ENCODE measurements around the gene SPEF1.
"Not testable (repeated sequence)": the region's sequence is repeated elsewhere in the genome, so short reads cannot be mapped to it uniquely, and the experiment has no call there.

SPEF1 gene

DNA sequence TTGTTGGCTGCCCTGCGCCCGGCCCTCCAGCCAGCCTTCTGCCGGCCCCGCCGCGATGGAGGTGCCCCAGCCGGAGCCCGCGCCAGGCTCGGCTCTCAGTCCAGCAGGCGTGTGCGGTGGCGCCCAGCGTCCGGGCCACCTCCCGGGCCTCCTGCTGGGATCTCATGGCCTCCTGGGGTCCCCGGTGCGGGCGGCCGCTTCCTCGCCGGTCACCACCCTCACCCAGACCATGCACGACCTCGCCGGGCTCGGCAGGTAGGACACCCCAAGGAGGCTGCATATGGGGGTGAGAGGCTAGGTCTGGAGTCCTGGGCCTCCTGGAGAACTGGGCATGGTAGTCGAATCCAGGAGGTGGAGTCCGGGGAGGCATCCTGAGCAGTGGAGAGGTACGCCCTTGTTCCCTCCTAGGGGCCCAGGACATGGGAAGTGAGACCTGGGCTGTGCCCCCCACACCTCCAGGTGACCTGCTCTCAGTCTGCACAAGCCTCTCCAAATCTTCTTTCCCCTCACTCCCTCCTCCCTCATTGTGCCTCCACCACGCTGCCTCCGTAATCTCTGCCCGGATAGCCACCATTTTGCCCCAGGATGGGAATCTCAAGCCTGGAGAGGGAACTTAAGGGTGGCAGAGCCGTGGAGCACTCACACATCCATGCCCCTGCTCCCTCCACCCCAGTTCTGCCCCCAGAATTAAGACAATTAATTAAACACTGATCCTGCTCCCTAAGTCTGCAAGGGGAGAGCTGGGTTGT is 15.4 kb upstream of the SPEF1 start:
- H3K9ac ChIP-seq (ENCODE audit: low read depth, low read length): peak overlapping the region; percentile 70

DNA sequence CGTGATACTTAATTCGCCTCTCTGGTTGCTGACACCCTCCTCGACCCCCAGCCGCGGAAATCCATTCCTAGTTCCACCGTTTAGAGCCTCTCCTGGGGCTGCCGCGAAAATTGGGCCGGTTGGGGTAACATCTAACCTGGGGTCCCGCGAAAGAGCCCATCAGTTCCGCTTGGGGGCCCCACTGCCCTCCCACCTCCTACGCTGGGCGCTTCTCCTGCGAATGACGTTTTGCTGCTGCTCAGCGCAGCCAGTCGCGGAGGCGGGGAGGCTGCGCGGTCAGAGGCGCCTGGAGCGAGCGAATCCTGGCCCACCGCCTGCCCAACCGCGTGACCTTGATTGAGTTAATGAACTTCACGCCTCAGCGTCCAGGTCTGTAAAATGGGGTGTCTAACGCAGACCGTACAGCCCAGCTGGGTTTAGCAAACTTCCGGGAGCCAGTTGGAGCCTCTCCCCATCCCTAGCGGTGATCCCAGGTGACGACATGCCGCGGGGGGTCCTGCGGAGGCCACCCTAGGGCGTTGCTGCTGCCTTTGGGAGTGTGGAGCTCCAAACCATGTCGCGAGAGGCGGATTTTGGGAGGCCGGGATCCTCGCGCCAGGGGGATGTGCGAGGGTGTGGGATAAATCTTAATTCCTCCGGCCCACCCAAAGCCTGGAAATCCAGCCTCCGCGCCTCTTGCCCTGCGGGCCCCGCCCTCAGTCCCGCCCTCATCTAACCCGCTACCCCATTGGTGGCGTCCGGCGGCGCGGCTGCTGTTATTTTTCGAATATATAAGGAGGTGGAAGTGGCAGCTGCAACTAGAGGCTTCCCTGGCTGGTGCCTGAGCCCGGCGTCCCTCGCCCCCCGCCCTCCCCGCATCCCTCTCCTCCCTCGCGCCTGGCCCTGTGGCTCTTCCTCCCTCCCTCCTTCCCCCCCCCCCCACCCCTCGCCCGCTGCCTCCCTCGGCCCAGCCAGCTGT is 14.5 kb upstream of the SPEF1 start, which contains the start of gene CDC25B:
Gene CDC25B (plus strand): TSS at position 800 of the 958 bp plus-strand sequence. CDS start 222 bp downstream, outside the sequence.
- H3K27me3 ChIP-seq (ENCODE audit: control insufficient read depth, insufficient read depth, low read length): peaks cover 12% of the 10 kb centered on the region
- H3K9me3 ChIP-seq (ENCODE audit: control insufficient read depth, insufficient read depth, low read length): no peaks in the 10 kb centered on the region
- H3K9ac ChIP-seq (ENCODE audit: low read depth, low read length): peak within 1 kb of the TSS; percentile 70
- H3K36me3 ChIP-seq (ENCODE audit: control insufficient read depth, insufficient read depth, low read length): peaks cover 1% of the 10 kb centered on the region
- H3K4me1 ChIP-seq (ENCODE audit: control insufficient read depth, insufficient read depth, low read length): peaks cover 12% of the 10 kb centered on the region
- peak within 1 kb of the TSS; percentile 90 for H3K4me3 ChIP-seq (ENCODE audit: low read depth, low read length)

More for the DNA sequence above, 15.4 kb upstream of the SPEF1 start:
- Histone ChIP-seq H3K36me3 (ENCODE audit: control insufficient read depth, insufficient read depth, low read length) (peaks cover 5% of the 10 kb centered on the region), H3K27me3 (ENCODE audit: control insufficient read depth, insufficient read depth, low read length) (peaks cover 9% of the 10 kb centered on the region), H3K4me3 (ENCODE audit: low read depth, low read length) (peak overlapping the region; percentile 79), H3K4me1 (ENCODE audit: control insufficient read depth, insufficient read depth, low read length) (peaks cover 12% of the 10 kb centered on the region), H3K9me3 (ENCODE audit: control insufficient read depth, insufficient read depth, low read length) (no peaks in the 10 kb centered on the region)

GRCh38 chr20:3794701-3795420 is 13.6 kb upstream of the SPEF1 start:
- Histone ChIP-seq H3K9ac (ENCODE audit: low read depth, low read length) (no peak overlapping the region), H3K27me3 (ENCODE audit: control insufficient read depth, insufficient read depth, low read length) (peaks cover 12% of the 10 kb centered on the region), H3K9me3 (ENCODE audit: control insufficient read depth, insufficient read depth, low read length) (no peaks in the 10 kb centered on the region), H3K4me1 (ENCODE audit: control insufficient read depth, insufficient read depth, low read length) (peaks cover 7% of the 10 kb centered on the region), H3K4me3 (ENCODE audit: low read depth, low read length) (peak overlapping the region; percentile 90), H3K36me3 (ENCODE audit: control insufficient read depth, insufficient read depth, low read length) (no peaks in the 10 kb centered on the region)

DNA sequence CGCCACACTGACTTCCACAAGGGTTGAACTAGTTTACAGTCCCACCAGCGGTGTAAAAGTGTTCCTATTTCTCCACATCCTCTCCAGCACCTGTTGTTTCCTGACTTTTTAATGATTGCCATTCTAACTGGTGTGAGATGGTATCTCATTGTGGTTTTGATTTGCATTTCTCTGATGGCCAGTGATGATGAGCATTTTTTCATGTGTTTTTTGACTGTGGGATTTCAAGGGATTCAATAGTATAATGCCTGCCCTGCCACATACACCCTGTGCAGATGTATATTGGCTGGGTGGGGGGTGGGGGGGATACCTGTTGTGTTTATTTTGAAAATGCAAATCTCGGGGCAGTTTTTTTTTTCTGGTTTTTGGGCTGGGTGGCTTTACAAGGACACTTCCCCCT is 12.9 kb upstream of the SPEF1 start:
- not testable (repeated sequence) for H3K4me3 ChIP-seq (ENCODE audit: low read depth, low read length); H3K9me3 ChIP-seq (ENCODE audit: control insufficient read depth, insufficient read depth, low read length); H3K9ac ChIP-seq (ENCODE audit: low read depth, low read length); H3K36me3 ChIP-seq (ENCODE audit: control insufficient read depth, insufficient read depth, low read length); H3K4me1 ChIP-seq (ENCODE audit: control insufficient read depth, insufficient read depth, low read length)
- H3K27me3 ChIP-seq (ENCODE audit: control insufficient read depth, insufficient read depth, low read length): peaks cover 12% of the 10 kb centered on the region

DNA sequence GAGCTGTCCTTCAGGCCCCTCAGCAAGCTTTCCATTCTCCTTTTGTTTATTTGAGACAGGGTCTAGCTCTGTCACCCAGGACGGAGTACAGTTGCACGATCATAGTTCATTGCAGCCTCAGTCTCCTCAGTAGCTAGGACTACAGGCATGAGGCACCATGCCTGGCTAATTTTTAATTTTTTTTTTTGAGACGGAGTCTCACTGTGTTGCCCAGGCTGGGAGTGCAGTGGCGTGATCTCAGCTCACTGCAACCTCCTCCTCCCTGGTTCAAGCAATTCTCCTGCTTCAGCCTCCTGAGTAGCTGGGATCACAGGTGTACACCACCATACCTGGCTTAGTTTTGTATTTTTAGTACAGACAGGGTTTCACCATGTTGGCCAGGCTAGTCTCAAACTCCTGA is 8.0 kb upstream of the SPEF1 start:
- H3K27me3 ChIP-seq (ENCODE audit: control insufficient read depth, insufficient read depth, low read length): peaks cover 22% of the 10 kb centered on the region
- not testable (repeated sequence) for H3K9ac ChIP-seq (ENCODE audit: low read depth, low read length); H3K36me3 ChIP-seq (ENCODE audit: control insufficient read depth, insufficient read depth, low read length); H3K9me3 ChIP-seq (ENCODE audit: control insufficient read depth, insufficient read depth, low read length); H3K4me1 ChIP-seq (ENCODE audit: control insufficient read depth, insufficient read depth, low read length); H3K4me3 ChIP-seq (ENCODE audit: low read depth, low read length)

DNA sequence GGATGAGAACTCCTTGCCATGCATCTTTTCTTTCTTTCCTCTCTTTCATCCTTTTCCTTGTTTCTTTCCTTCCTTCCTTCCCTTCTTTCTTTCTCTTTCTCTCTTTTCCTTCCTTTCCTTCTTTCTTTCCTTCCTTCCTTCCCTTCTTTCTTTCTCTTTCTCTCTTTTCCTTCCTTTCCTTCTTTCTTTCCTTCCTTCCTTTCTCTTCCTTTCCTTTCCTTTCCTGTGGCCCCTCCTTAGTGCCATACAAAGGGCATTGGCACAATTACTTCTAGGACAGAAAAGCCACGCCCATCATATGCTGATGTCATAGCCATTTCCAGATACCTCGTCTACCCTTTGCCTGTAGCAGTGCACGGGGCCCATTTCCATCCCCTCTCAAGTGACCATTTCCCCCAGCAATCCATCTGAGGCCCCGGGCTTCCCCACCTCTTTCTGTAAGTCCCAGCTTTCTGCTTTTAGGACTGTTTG is 7.5 kb upstream of the SPEF1 start:
- H3K36me3 ChIP-seq (ENCODE audit: control insufficient read depth, insufficient read depth, low read length): peaks cover 4% of the 10 kb centered on the region
- no peaks in the 10 kb centered on the region for H3K9me3 ChIP-seq (ENCODE audit: control insufficient read depth, insufficient read depth, low read length)
- no peak overlapping the region for H3K4me3 ChIP-seq (ENCODE audit: low read depth, low read length)
- no peaks in the 10 kb centered on the region for H3K4me1 ChIP-seq (ENCODE audit: control insufficient read depth, insufficient read depth, low read length)
- no peak overlapping the region for H3K9ac ChIP-seq (ENCODE audit: low read depth, low read length)
- peaks cover 22% of the 10 kb centered on the region for H3K27me3 ChIP-seq (ENCODE audit: control insufficient read depth, insufficient read depth, low read length)

GRCh38 chr20:3787324-3788014 is 6.2 kb upstream of the SPEF1 start:
- H3K9ac ChIP-seq (ENCODE audit: low read depth, low read length): no peak overlapping the region
- peak overlapping the region; percentile 9 for H3K4me3 ChIP-seq (ENCODE audit: low read depth, low read length)
- H3K9me3 ChIP-seq (ENCODE audit: control insufficient read depth, insufficient read depth, low read length): no peaks in the 10 kb centered on the region

DNA sequence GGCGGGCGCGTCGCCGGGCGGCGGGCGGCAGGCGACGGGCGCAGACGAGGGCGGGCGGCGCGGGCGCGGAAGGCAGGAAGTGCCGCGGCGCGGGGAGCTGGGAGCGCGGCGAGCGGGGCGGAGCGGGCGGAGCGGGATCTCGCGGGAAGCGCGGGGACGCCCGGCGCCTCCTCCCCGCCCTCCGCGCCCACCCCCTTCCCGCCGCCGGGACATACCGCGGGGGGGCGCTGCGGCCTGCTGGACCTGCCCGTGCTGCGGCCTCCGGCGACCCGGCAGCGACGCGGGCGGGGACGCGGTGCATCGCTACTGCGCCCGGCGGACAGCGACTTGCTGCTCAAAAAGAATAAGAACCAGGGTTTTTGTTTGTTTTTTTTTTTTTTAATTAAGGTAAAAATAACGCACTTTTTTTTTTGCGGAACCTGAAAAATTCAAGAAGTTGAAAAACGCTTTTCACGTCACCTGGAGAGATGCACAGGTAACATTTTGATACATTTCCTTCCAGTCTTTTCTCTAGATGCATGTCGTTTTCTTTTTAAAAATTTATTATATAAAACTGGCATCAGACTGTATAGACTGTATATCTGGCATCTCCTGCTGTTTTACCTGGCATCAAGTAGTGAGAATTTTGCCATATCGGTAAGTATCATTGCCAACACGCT is 5.5 kb upstream of the SPEF1 start, which contains the start of gene CENPB:
Gene CENPB (minus strand): TSS at position 76 of the 659 bp plus-strand sequence. CDS start 257 bp downstream, outside the sequence.
- H3K9ac ChIP-seq (ENCODE audit: low read depth, low read length): peak within 1 kb of the TSS; percentile 65
- peaks cover 22% of the 10 kb centered on the region for H3K27me3 ChIP-seq (ENCODE audit: control insufficient read depth, insufficient read depth, low read length)
- no peaks in the 10 kb centered on the region for H3K9me3 ChIP-seq (ENCODE audit: control insufficient read depth, insufficient read depth, low read length)
- peak within 1 kb of the TSS; percentile 80 for H3K4me3 ChIP-seq (ENCODE audit: low read depth, low read length)
- H3K4me1 ChIP-seq (ENCODE audit: control insufficient read depth, insufficient read depth, low read length): no peaks in the 10 kb centered on the region
- H3K36me3 ChIP-seq (ENCODE audit: control insufficient read depth, insufficient read depth, low read length): peaks cover 4% of the 10 kb centered on the region

More at GRCh38 chr20:3787324-3788014, 6.2 kb upstream of the SPEF1 start:
- Histone ChIP-seq H3K36me3 (ENCODE audit: control insufficient read depth, insufficient read depth, low read length) (peaks cover 4% of the 10 kb centered on the region), H3K4me1 (ENCODE audit: control insufficient read depth, insufficient read depth, low read length) (no peaks in the 10 kb centered on the region), H3K27me3 (ENCODE audit: control insufficient read depth, insufficient read depth, low read length) (peaks cover 22% of the 10 kb centered on the region)

DNA sequence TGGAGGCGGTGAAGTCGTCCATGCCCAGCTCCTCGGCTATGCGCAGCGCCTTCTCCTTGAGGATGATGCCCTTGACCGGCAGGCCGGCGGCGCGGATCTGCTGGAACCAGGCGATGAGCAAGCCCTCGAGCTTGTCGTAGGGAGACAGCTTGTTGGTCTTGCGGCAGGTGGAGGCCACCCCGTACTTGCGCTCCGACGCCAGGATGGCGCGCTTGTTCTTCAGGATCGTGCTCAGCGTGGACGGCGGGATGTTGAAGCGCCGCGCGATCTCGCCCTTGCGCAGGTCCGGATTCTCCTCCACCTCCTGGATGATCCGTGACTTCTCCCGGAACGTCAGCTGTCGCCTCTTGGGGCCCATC is 4.9 kb upstream of the SPEF1 start:
- Histone ChIP-seq H3K4me3 (ENCODE audit: low read depth, low read length) (peak overlapping the region; percentile 80), H3K36me3 (ENCODE audit: control insufficient read depth, insufficient read depth, low read length) (peaks cover 4% of the 10 kb centered on the region), H3K9ac (ENCODE audit: low read depth, low read length) (peak overlapping the region; percentile 65), H3K27me3 (ENCODE audit: control insufficient read depth, insufficient read depth, low read length) (peaks cover 22% of the 10 kb centered on the region), H3K9me3 (ENCODE audit: control insufficient read depth, insufficient read depth, low read length) (no peaks in the 10 kb centered on the region), H3K4me1 (ENCODE audit: control insufficient read depth, insufficient read depth, low read length) (no peaks in the 10 kb centered on the region)

- peaks cover 4% of the 10 kb centered on the region for H3K36me3 ChIP-seq (ENCODE audit: control insufficient read depth, insufficient read depth, low read length)
- peaks cover 24% of the 10 kb centered on the region for H3K27me3 ChIP-seq (ENCODE audit: control insufficient read depth, insufficient read depth, low read length)
- no peaks in the 10 kb centered on the region for H3K9me3 ChIP-seq (ENCODE audit: control insufficient read depth, insufficient read depth, low read length)
- H3K9ac ChIP-seq (ENCODE audit: low read depth, low read length): peak overlapping the region; percentile 65
- H3K4me1 ChIP-seq (ENCODE audit: control insufficient read depth, insufficient read depth, low read length): peaks cover 2% of the 10 kb centered on the region
- H3K4me3 ChIP-seq (ENCODE audit: low read depth, low read length): peak overlapping the region; percentile 80
These were observed 4.2 kb upstream of the SPEF1 start for GRCh38 chr20:3785240-3786125.
